GM23248 (cell line): ENCODE measurements around the gene PTPRN2. TPM values are rescaled to one million over a fixed set of nuclear protein-coding genes. Genes with fewer than 3 reads are reported as not detected.

ENCODE experiments used
- DNase-seq: peaks from one replicate; pipeline ENCODE4 v3.0.0-alpha.2; 2015
- H2AFZ ChIP-seq: fragments of 200-600 bp; sonication (generic); 2 replicates; pipeline ENCODE4 v1.6.1; 2016; ENCODE audit warnings: antibody characterized with exemption
- H3F3A ChIP-seq: fragments of 200-600 bp; sonication (generic); 2 replicates; pipeline ENCODE4 v1.6.1; 2016; ENCODE audit warnings: mild to moderate bottlenecking, antibody characterized with exemption, mixed run types; ENCODE audit not compliant: insufficient read depth
- H3K27ac ChIP-seq: fragments of 200-600 bp; sonication (generic); 2 replicates; pipeline ENCODE4 v1.5.1; 2016; ENCODE audit warnings: mild to moderate bottlenecking
- H3K27me3 ChIP-seq: fragments of 200-600 bp; sonication (generic); replicated peaks from 2 replicates; pipeline ENCODE4 v1.6.1; 2016; ENCODE audit warnings: mild to moderate bottlenecking; ENCODE audit not compliant: insufficient read depth
- H3K36me3 ChIP-seq: fragments of 200-600 bp; sonication (generic); 2 replicates; pipeline ENCODE4 v1.6.1; 2016; ENCODE audit warnings: low read depth, mild to moderate bottlenecking
- H3K4me1 ChIP-seq: fragments of 200-600 bp; sonication (generic); 2 replicates; pipeline ENCODE4 v1.6.1; 2016; ENCODE audit warnings: mild to moderate bottlenecking; ENCODE audit not compliant: insufficient read depth
- H3K4me2 ChIP-seq: fragments of 200-600 bp; sonication (generic); one replicate; pipeline ENCODE4 v1.6.1; 2016; ENCODE audit warnings: mild to moderate bottlenecking; ENCODE audit not compliant: unreplicated experiment
- H3K4me3 ChIP-seq: fragments of 200-600 bp; sonication (generic); 2 replicates; pipeline ENCODE4 v1.5.1; 2016; ENCODE audit warnings: mild to moderate bottlenecking
- H3K79me2 ChIP-seq: fragments of 200-600 bp; sonication (generic); 2 replicates; pipeline ENCODE4 v1.6.1; 2016; ENCODE audit warnings: mild to moderate bottlenecking; ENCODE audit not compliant: insufficient read depth
- H3K9ac ChIP-seq: fragments of 200-600 bp; sonication (generic); 2 replicates; pipeline ENCODE4 v1.6.1; 2016; ENCODE audit warnings: mild to moderate bottlenecking
- H3K9me2 ChIP-seq: fragments of 200-600 bp; sonication (generic); 2 replicates; pipeline ENCODE4 v1.6.1; 2016; ENCODE audit warnings: mixed run types, mild to moderate bottlenecking, moderate library complexity; ENCODE audit not compliant: insufficient read depth
- H3K9me3 ChIP-seq: fragments of 200-600 bp; sonication (generic); one replicate; pipeline ENCODE4 v1.6.1; 2017; ENCODE audit warnings: low read depth
- H4K20me1 ChIP-seq: fragments of 200-600 bp; sonication (generic); 2 replicates; pipeline ENCODE4 v1.6.0; 2016; ENCODE audit not compliant: insufficient read depth
- EZH2 ChIP-seq: fragments of 200-600 bp; sonication (generic); IDR thresholded peaks from 2 replicates; pipeline ENCODE4 v1.6.1; 2018; ENCODE audit warnings: antibody characterized with exemption, mild to moderate bottlenecking; ENCODE audit not compliant: insufficient read depth, poor library complexity, severe bottlenecking
- EZH2phosphoT487 ChIP-seq: fragments of 200-600 bp; sonication (generic); IDR thresholded peaks from 2 replicates; pipeline ENCODE4 v1.6.1; 2018; ENCODE audit warnings: antibody characterized with exemption, moderate library complexity, mild to moderate bottlenecking, low read depth; ENCODE audit not compliant: insufficient read depth
- WGBS, 2 experiments: methylation state at CpG; one replicate each; pipeline ENCODE4 v1.1.6; 2015 to 2017; ENCODE audit warnings: low lambda C conversion rate in 2 of 2, low coverage in 1 of 2; ENCODE audit errors: missing lambda C conversion rate in 2 of 2; 5-methylcytosine and 5-hydroxymethylcytosine counted together
- in situ Hi-C: fragments of 300-500 bp; cut with MboI; formaldehyde crosslinking; loops from 2 replicates; pipeline ENCODE4 v1.15.0; 2020
- polyA plus RNA-seq: library from polyadenylated mRNA; unstranded; fragments of >200 nt; fragmentation: Nextera tagmentation; extraction: Ambion mirVana; gene quantifications from 2 replicates; pipeline ENCODE4 v1.2.1, GENCODE V29; 2016
- total RNA-seq: library from RNA; depleted of rRNA; stranded (reverse); fragments of >200 nt; shearing (Covaris generic); gene quantifications from 2 replicates; pipeline ENCODE4 v1.2.3, GENCODE V29; 2014

PTPRN2 gene
- total and polyA plus RNA-seq, 2 experiments from 2014 or later = 0.13 TPM; not detected in 1

- H3K27me3 ChIP-seq = no peaks in the 10 kb centered on the region
- in situ Hi-C loops = no loop called here
- 31 to 33% methylated on average over 5 of the region's 5 CpGs for whole genome bisulfite sequencing, 2 experiments
- no peak for TF ChIP-seq EZH2phosphoT487
- no peak for TF ChIP-seq EZH2
- no peak for DNase-seq
- no peak overlapping the region for H2AFZ ChIP-seq
- no peaks in the 10 kb centered on the region for H3K9me2 ChIP-seq
- H3K4me2 ChIP-seq = no peak overlapping the region
- peaks cover 2% of the 10 kb centered on the region for H3K9me3 ChIP-seq
- no peaks in the 10 kb centered on the region for H4K20me1 ChIP-seq
- H3K36me3 ChIP-seq = no peaks in the 10 kb centered on the region
- no peaks in the 10 kb centered on the region for H3K4me1 ChIP-seq
- H3K4me3 ChIP-seq = no peak overlapping the region
- no peaks in the 10 kb centered on the region for H3K79me2 ChIP-seq
- no peaks in the 10 kb centered on the region for H3F3A ChIP-seq
- no peak overlapping the region for H3K27ac ChIP-seq
- no peak overlapping the region for H3K9ac ChIP-seq
Measured at GRCh38 chr7:157926107-157926506, 661.5 kb downstream of the PTPRN2 start.

GRCh38 chr7:157925383-157925875, 662.2 kb downstream of the PTPRN2 start:
- H3K4me3 ChIP-seq = no peak overlapping the region
- WGBS, 2 experiments = 25% methylated on average over 17 of the region's 17 CpGs

GRCh38 chr7:157923903-157924630, 663.6 kb downstream of the PTPRN2 start:
- in situ Hi-C loops = no loop called here
- H3K4me1 ChIP-seq = no peaks in the 10 kb centered on the region

More at GRCh38 chr7:157925383-157925875, 662.2 kb downstream of the PTPRN2 start:
- Histone ChIP-seq H4K20me1 (no peaks in the 10 kb centered on the region), H3K36me3 (no peaks in the 10 kb centered on the region), H3K9ac (no peak overlapping the region), H3K4me1 (no peaks in the 10 kb centered on the region), H3K9me2 (no peaks in the 10 kb centered on the region), H3K9me3 (peaks cover 2% of the 10 kb centered on the region), H3K27ac (no peak overlapping the region), H3F3A (no peaks in the 10 kb centered on the region), H3K27me3 (no peaks in the 10 kb centered on the region), H3K79me2 (no peaks in the 10 kb centered on the region), H2AFZ (no peak overlapping the region), H3K4me2 (no peak overlapping the region)
- no peak for TF ChIP-seq EZH2phosphoT487
- no peak for TF ChIP-seq EZH2
- in situ Hi-C loops = no loop called here
- no peak for DNase-seq

GRCh38 chr7:157922576-157922975, 665.0 kb downstream of the PTPRN2 start:
- Histone ChIP-seq H4K20me1 (no peaks in the 10 kb centered on the region), H3F3A (no peaks in the 10 kb centered on the region), H3K9me2 (no peaks in the 10 kb centered on the region), H3K9ac (no peak overlapping the region), H3K4me3 (no peak overlapping the region), H3K4me1 (no peaks in the 10 kb centered on the region), H3K9me3 (peaks cover 2% of the 10 kb centered on the region), H3K79me2 (no peaks in the 10 kb centered on the region), H3K4me2 (no peak overlapping the region), H2AFZ (no peak overlapping the region), H3K36me3 (no peaks in the 10 kb centered on the region), H3K27me3 (no peaks in the 10 kb centered on the region), H3K27ac (no peak overlapping the region)
- DNase-seq = no peak
- in situ Hi-C loops = no loop called here
- TF ChIP-seq EZH2 = no peak
- no peak for TF ChIP-seq EZH2phosphoT487
- 35 to 46% methylated on average over 8 of the region's 8 CpGs for WGBS, 2 experiments

More at GRCh38 chr7:157923903-157924630, 663.6 kb downstream of the PTPRN2 start:
- TF ChIP-seq EZH2phosphoT487 (no peak), EZH2 (no peak)
- H3K79me2 ChIP-seq = no peaks in the 10 kb centered on the region
- no peaks in the 10 kb centered on the region for H3F3A ChIP-seq
- H3K4me3 ChIP-seq = no peak overlapping the region
- no peak overlapping the region for H3K27ac ChIP-seq
- no peak overlapping the region for H3K4me2 ChIP-seq
- DNase-seq = no peak
- no peaks in the 10 kb centered on the region for H4K20me1 ChIP-seq
- no peaks in the 10 kb centered on the region for H3K9me2 ChIP-seq
- no peaks in the 10 kb centered on the region for H3K27me3 ChIP-seq
- peaks cover 2% of the 10 kb centered on the region for H3K9me3 ChIP-seq
- H3K9ac ChIP-seq = no peak overlapping the region
- WGBS, 2 experiments = 25 to 30% methylated on average over 16 of the region's 16 CpGs
- H2AFZ ChIP-seq = no peak overlapping the region
- H3K36me3 ChIP-seq = no peaks in the 10 kb centered on the region
